Left ventricle myocardium inferior (tissue), 1 donor: ENCODE measurements around the gene TMEM212. TPM values are rescaled to one million over a fixed set of nuclear protein-coding genes. Genes with fewer than 3 reads are reported as not detected.

Source experiments
- DNase-seq: peaks from one replicate; pipeline ENCODE4 v3.0.0-alpha.2; 2020
- H3K27ac ChIP-seq: fragments of 200-600 bp; replicated peaks from 2 replicates; pipeline ENCODE4 v1.8.0; 2021
- H3K27me3 ChIP-seq: fragments of 200-600 bp; 2 replicates; pipeline ENCODE4 v1.8.0; 2021; ENCODE audit warnings: low read depth
- H3K36me3 ChIP-seq: fragments of 200-600 bp; 2 replicates; pipeline ENCODE4 v1.8.0; 2021
- H3K4me1 ChIP-seq: fragments of 200-600 bp; 2 replicates; pipeline ENCODE4 v1.8.0; 2021
- H3K4me3 ChIP-seq: fragments of 200-600 bp; 2 replicates; pipeline ENCODE4 v1.8.0; 2021; ENCODE audit warnings: mild to moderate bottlenecking, moderate library complexity
- H3K9me3 ChIP-seq: fragments of 200-600 bp; replicated peaks from 2 replicates; pipeline ENCODE4 v1.8.0; 2021
- intact Hi-C: fragments of 100-400 bp; cut with micrococcal nuclease; formaldehyde crosslinking; loops from one replicate; pipeline ENCODE4 v1.11.0; 2022
- total RNA-seq: library from RNA; stranded (reverse); fragmentation: NEBNext Ultra II Directional; extraction: Animal tissue kit (Norgen Biotek cat#: 25700); gene quantifications from one replicate; pipeline ENCODE4 v1.2.1, GENCODE V29; 2021
- TF ChIP-seq, protein P1 (sequence below): fragments of 200-600 bp; IDR thresholded peaks from 2 replicates; pipeline ENCODE4 v1.8.0; 2021; ENCODE audit warnings: antibody characterized with exemption, mild to moderate bottlenecking, borderline replicate concordance
- donor health status: DM: no; HTN: yes; CAD: no; lungs with severe emphysema.

The TMEM212 gene
- total RNA-seq, 1 donor from 2014 or later = not detected

DNA sequence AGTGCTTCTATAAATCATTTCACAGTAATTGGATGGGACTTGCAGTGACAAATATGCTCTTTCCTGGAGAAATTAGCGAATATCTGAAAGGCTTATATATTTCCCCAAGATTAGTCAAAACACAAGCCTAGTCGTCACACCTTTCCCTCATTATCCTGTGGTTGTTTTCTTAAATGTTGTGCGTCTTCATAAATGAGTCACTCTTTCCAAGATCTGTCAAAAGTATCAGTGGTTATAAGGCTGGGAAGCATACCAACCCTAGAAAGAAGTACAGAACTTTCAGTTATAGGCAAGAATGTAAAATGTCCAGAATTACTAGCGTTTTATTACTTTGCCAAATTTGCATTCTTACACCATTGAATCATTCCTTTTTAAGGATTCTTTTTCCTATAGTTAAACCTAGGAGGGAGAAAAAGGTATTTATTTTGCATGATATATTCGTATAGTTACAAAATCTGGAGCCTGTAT lies 33.6 kb downstream of the TMEM212 start:
- TF ChIP-seq, protein P1, sequence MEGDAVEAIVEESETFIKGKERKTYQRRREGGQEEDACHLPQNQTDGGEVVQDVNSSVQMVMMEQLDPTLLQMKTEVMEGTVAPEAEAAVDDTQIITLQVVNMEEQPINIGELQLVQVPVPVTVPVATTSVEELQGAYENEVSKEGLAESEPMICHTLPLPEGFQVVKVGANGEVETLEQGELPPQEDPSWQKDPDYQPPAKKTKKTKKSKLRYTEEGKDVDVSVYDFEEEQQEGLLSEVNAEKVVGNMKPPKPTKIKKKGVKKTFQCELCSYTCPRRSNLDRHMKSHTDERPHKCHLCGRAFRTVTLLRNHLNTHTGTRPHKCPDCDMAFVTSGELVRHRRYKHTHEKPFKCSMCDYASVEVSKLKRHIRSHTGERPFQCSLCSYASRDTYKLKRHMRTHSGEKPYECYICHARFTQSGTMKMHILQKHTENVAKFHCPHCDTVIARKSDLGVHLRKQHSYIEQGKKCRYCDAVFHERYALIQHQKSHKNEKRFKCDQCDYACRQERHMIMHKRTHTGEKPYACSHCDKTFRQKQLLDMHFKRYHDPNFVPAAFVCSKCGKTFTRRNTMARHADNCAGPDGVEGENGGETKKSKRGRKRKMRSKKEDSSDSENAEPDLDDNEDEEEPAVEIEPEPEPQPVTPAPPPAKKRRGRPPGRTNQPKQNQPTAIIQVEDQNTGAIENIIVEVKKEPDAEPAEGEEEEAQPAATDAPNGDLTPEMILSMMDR = no peak
- no peaks in the 10 kb centered on the region for H3K27me3 ChIP-seq
- no peaks in the 10 kb centered on the region for H3K36me3 ChIP-seq
- H3K9me3 ChIP-seq = no peaks in the 10 kb centered on the region
- H3K27ac ChIP-seq = peak overlapping the region; percentile 6
- H3K4me3 ChIP-seq = no peak overlapping the region
- DNase-seq = no peak
- intact Hi-C loops = no loop called here
- peaks cover 39% of the 10 kb centered on the region for H3K4me1 ChIP-seq

DNA sequence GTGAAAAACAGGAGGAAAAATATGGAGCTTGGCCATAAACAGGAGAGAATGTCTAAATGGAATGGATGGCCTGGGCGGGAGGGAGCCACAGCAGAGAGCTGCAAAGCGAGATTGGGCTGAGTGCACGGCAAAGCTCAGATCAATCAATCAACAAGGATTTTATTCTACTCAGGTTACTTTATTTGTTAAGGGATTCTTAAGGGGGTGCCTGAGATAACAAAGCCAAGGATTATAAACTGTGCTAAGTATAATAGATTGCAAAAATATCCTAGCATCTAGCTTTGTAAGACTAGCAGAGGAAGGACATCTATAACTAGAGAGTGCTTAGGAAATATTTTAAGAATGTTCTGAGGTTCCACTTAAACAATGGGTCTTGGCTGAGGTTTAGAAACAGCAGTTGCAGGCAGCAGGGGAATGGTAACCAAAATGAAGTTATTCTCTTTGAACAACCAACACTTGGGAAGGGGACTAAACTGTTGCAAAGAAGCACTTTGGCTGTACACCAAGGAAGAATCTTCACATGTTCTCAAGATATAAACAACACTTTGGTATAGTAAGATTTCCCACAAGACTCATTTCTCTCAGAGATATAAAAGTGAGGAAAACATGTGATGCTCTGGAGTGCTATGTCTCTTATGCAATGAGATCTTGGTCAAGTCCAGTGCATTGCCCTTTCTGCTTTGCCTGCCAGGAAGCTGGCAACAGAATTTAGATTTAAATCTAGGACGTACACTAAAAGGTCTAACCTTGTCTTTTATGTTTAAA lies 35.5 kb downstream of the TMEM212 start:
- TF ChIP-seq, protein P1 = no peak
- intact Hi-C loops = no loop called here
- Histone ChIP-seq H3K36me3 (no peaks in the 10 kb centered on the region), H3K27me3 (no peaks in the 10 kb centered on the region), H3K4me1 (peaks cover 36% of the 10 kb centered on the region), H3K9me3 (no peaks in the 10 kb centered on the region), H3K4me3 (no peak overlapping the region), H3K27ac (no peak overlapping the region)
- no peak for DNase-seq

DNA sequence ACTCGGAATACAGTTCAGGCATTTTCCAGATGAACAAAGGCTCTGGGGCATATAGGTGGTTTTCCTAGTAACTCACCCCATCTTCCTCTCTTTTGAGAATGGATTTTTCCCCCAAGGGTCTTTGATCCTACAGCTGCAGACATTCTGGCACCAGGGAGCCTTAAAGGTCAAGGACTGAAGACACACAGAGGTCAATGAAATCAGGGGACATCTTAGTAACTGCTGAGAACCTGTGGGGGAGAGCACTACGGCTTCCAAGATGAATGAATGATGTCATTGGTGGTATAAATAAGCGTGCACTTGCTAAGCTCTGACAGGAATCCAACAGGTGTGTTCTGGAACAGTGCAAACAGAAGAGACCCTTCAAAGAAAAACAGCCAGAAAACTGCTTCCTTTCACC lies 36.3 kb downstream of the TMEM212 start:
- Histone ChIP-seq H3K4me3 (no peak overlapping the region), H3K4me1 (peaks cover 28% of the 10 kb centered on the region), H3K27ac (no peak overlapping the region), H3K27me3 (no peaks in the 10 kb centered on the region), H3K9me3 (no peaks in the 10 kb centered on the region), H3K36me3 (no peaks in the 10 kb centered on the region)
- intact Hi-C loops = no loop called here
- no peak for DNase-seq
- TF ChIP-seq, protein P1 = no peak

DNA sequence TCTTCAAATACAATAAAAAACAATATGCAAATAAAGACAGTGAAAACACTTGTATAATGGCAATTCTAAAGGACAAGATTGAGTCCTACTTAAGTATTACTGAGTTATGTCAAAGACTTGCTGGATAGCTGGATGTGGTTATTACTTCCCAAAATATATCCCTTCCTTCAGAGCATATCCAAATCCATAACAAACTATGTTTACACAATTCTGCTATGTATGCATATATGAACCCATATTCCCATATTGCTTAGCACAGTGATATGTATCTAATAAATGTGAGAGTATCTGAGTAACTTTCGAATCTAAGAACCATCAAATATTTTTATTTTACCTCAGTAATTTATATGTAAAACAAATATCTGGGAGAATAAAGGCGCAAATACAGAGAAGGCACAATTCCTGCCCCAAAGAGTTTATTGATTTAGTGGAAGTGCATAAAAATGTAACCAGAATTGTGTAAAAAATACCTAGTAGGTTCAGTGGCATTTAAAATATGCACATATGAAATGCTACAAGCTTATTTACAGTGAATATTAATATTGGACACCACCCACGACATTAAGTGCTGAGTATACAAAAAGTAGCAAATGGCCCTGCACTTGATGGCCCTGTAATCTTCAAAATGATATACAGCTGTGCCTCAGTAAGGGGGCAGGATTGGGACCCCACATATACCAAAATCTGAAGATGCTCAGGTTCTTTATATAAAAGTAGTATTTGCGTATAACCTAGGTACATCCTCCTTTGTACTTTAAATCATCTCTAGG lies 37.1 kb downstream of the TMEM212 start:
- no peaks in the 10 kb centered on the region for H3K27me3 ChIP-seq
- no peak overlapping the region for H3K4me3 ChIP-seq
- intact Hi-C loops = no loop called here
- no peak for DNase-seq
- no peak overlapping the region for H3K27ac ChIP-seq
- H3K36me3 ChIP-seq = no peaks in the 10 kb centered on the region
- TF ChIP-seq, protein P1 = no peak
- H3K4me1 ChIP-seq = peaks cover 20% of the 10 kb centered on the region
- H3K9me3 ChIP-seq = no peaks in the 10 kb centered on the region

DNA sequence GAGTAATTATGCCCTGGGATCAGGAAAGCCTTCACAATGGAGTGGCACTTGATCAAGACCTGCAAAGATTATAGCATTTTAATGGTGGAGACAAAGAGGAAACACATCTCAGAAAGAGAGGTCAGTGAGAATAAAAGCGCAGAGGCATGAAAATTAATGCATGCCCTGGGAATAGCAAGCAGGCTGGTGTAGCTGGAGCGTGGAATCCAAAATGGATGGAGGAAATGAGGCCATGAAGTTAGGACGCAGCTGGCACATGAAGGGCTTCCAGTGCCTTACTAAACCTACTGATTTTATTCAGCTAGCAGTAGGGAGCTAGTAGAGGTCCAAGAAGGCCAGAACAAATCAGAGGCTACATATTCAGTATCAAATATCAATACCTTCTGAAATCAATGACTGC lies 38.1 kb downstream of the TMEM212 start:
- TF ChIP-seq, protein P1 = no peak
- H3K36me3 ChIP-seq = no peaks in the 10 kb centered on the region
- H3K4me1 ChIP-seq = peaks cover 11% of the 10 kb centered on the region
- intact Hi-C loops = no loop called here
- no peaks in the 10 kb centered on the region for H3K27me3 ChIP-seq
- DNase-seq = no peak
- no peak overlapping the region for H3K4me3 ChIP-seq
- H3K27ac ChIP-seq = no peak overlapping the region
- H3K9me3 ChIP-seq = no peaks in the 10 kb centered on the region
